ENCODE measurements around the gene OR2Y1. TPM values are rescaled to one million over a fixed set of nuclear protein-coding genes. Genes with fewer than 3 reads are reported as not detected.
"Not testable (repeated sequence)": the region's sequence is repeated elsewhere in the genome, so short reads cannot be mapped to it uniquely, and the experiment has no call there.

OR2Y1 gene
- total and polyA plus RNA-seq, 2 experiments from 2014 or later = not detected

DNA sequence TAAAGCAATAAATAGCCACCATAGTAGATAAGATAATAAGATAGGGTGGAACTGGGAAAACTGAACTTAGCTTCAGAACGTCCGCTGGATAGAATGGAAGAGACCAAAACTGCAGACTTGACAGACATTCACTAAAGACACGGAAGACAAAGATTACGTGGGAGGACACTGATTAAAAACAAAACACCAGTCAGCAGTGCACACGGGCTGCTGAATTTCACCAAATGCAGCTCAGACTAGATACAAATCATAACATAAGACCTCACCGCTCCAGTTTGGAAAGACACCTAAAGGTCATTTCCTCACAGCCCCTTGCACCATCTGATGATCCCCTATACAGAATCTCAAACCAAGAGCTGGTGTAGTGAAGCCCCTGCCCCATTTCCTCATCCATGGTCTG lies 2.9 kb upstream of the OR2Y1 start:
- Histone ChIP-seq H3K9me2 (ENCODE audit: insufficient read depth) (0 out of 2 replicates have a peak, but pooled peaks cover 3% of the 10 kb centered on the region), H3K4me2 (no peak overlapping the region), H3K27ac (ENCODE audit: low read depth) (no peak overlapping the region), H4K20me1 (replicated peaks; ENCODE audit: insufficient read depth) (no peaks in the 10 kb centered on the region), H3K36me3 (ENCODE audit: insufficient read depth) (no peaks in the 10 kb centered on the region), H3F3A (replicated peaks; ENCODE audit: low read depth) (no peaks in the 10 kb centered on the region), H3K27me3 (ENCODE audit: insufficient read depth) (no peaks in the 10 kb centered on the region), H3K79me2 (replicated peaks; ENCODE audit: insufficient read depth) (no peaks in the 10 kb centered on the region), H3K4me3 (no peak overlapping the region), H3K4me1 (ENCODE audit: insufficient read depth) (no peaks in the 10 kb centered on the region; the same call in 1 of the 2 replicates), H2AFZ (no peak overlapping the region)
- Mint-ChIP-seq H3K4me3 (no peak overlapping the region), H3K27me3 (ENCODE audit: insufficient read depth, low read depth, poor library complexity) (peaks cover 1% of the 10 kb centered on the region), H3K27ac (no peak overlapping the region), H3K36me3 (ENCODE audit: low read depth) (no peaks in the 10 kb centered on the region), H3K9me3 (no peaks in the 10 kb centered on the region), H3K4me1 (peaks cover 4% of the 10 kb centered on the region; the same call in 2 of the 3 replicates)
- DNase-seq (ENCODE audit: low spot score) = no peak
- TF ChIP-seq ZNF114 (CRISPR knock-in tag; IDR thresholded peaks at IDR 0.05) = no peak
- TF ChIP-seq, protein P1, sequence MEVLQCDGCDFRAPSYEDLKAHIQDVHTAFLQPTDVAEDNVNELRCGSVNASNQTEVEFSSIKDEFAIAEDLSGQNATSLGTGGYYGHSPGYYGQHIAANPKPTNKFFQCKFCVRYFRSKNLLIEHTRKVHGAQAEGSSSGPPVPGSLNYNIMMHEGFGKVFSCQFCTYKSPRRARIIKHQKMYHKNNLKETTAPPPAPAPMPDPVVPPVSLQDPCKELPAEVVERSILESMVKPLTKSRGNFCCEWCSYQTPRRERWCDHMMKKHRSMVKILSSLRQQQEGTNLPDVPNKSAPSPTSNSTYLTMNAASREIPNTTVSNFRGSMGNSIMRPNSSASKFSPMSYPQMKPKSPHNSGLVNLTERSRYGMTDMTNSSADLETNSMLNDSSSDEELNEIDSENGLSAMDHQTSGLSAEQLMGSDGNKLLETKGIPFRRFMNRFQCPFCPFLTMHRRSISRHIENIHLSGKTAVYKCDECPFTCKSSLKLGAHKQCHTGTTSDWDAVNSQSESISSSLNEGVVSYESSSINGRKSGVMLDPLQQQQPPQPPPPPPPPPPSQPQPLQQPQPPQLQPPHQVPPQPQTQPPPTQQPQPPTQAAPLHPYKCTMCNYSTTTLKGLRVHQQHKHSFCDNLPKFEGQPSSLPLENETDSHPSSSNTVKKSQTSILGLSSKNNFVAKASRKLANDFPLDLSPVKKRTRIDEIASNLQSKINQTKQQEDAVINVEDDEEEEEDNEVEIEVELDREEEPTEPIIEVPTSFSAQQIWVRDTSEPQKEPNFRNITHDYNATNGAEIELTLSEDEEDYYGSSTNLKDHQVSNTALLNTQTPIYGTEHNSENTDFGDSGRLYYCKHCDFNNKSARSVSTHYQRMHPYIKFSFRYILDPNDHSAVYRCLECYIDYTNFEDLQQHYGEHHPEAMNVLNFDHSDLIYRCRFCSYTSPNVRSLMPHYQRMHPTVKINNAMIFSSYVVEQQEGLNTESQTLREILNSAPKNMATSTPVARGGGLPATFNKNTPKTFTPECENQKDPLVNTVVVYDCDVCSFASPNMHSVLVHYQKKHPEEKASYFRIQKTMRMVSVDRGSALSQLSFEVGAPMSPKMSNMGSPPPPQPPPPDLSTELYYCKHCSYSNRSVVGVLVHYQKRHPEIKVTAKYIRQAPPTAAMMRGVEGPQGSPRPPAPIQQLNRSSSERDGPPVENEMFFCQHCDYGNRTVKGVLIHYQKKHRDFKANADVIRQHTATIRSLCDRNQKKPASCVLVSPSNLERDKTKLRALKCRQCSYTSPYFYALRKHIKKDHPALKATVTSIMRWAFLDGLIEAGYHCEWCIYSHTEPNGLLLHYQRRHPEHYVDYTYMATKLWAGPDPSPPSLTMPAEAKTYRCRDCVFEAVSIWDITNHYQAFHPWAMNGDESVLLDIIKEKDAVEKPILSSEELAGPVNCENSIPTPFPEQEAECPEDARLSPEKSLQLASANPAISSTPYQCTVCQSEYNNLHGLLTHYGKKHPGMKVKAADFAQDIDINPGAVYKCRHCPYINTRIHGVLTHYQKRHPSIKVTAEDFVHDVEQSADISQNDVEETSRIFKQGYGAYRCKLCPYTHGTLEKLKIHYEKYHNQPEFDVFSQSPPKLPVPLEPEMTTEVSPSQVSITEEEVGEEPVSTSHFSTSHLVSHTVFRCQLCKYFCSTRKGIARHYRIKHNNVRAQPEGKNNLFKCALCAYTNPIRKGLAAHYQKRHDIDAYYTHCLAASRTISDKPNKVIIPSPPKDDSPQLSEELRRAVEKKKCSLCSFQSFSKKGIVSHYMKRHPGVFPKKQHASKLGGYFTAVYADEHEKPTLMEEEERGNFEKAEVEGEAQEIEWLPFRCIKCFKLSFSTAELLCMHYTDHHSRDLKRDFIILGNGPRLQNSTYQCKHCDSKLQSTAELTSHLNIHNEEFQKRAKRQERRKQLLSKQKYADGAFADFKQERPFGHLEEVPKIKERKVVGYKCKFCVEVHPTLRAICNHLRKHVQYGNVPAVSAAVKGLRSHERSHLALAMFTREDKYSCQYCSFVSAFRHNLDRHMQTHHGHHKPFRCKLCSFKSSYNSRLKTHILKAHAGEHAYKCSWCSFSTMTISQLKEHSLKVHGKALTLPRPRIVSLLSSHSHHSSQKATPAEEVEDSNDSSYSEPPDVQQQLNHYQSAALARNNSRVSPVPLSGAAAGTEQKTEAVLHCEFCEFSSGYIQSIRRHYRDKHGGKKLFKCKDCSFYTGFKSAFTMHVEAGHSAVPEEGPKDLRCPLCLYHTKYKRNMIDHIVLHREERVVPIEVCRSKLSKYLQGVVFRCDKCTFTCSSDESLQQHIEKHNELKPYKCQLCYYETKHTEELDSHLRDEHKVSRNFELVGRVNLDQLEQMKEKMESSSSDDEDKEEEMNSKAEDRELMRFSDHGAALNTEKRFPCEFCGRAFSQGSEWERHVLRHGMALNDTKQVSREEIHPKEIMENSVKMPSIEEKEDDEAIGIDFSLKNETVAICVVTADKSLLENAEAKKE (CRISPR knock-in tag; IDR thresholded peaks at IDR 0.05) = no peak
- no peak for TF ChIP-seq ZNF331 (CRISPR knock-in tag; IDR thresholded peaks at IDR 0.05; ENCODE audit: low read depth)
- no peak for TF ChIP-seq STAT1 (IDR thresholded peaks at IDR 0.05; ENCODE audit: unreplicated experiment)
- no peak for ATAC-seq

GRCh38 chr5:180740953-180741352 lies 1.1 kb upstream of the OR2Y1 start:
- H3K9me3 Mint-ChIP-seq; H3K27me3 ChIP-seq (ENCODE audit: insufficient read depth); H3K4me3 ChIP-seq; H3K27me3 Mint-ChIP-seq (ENCODE audit: insufficient read depth, low read depth, poor library complexity); H3K4me2 ChIP-seq; H3K4me1 Mint-ChIP-seq; H3F3A ChIP-seq (replicated peaks; ENCODE audit: low read depth); H3K27ac ChIP-seq (ENCODE audit: low read depth); H3K36me3 ChIP-seq (ENCODE audit: insufficient read depth); H3K9me2 ChIP-seq (ENCODE audit: insufficient read depth); H3K79me2 ChIP-seq (replicated peaks; ENCODE audit: insufficient read depth); H3K36me3 Mint-ChIP-seq (ENCODE audit: low read depth); H3K4me3 Mint-ChIP-seq; H2AFZ ChIP-seq; H4K20me1 ChIP-seq (replicated peaks; ENCODE audit: insufficient read depth); DNase-seq (ENCODE audit: low spot score); H3K4me1 ChIP-seq (ENCODE audit: insufficient read depth); H3K27ac Mint-ChIP-seq; ATAC-seq: not testable (repeated sequence)
